OCI-LY3 (cell line): ENCODE measurements around the gene GSTM3.
"Not testable (repeated sequence)": the region's sequence is repeated elsewhere in the genome, so short reads cannot be mapped to it uniquely, and the experiment has no call there.

Experiments used
- H2AFZ ChIP-seq: fragments of 200-600, 300-600 bp; shearing (Covaris generic); 2 replicates; pipeline ENCODE4 v1.6.0; 2014; ENCODE audit warnings: antibody characterized with exemption, low read depth, low read length
- H3K27ac ChIP-seq: fragments of 200-600, 300-600 bp; sonication (generic); 2 replicates; pipeline ENCODE4 v1.5.1; 2014; ENCODE audit warnings: mild to moderate bottlenecking, low read length, moderate library complexity, mixed read lengths
- H3K27me3 ChIP-seq: fragments of 200-600, 300-600 bp; sonication (generic); 2 replicates; pipeline ENCODE4 v1.6.1; 2014; ENCODE audit warnings: low read depth, low read length, mixed read lengths
- H3K36me3 ChIP-seq: fragments of 200-600, 300-600 bp; sonication (generic); replicated peaks from 2 replicates; pipeline ENCODE3; 2014; ENCODE audit warnings: low read depth, low read length, mixed read lengths
- H3K4me1 ChIP-seq: fragments of 300-600, 200-600 bp; sonication (generic); 2 replicates; pipeline ENCODE4 v1.6.1; 2014; ENCODE audit warnings: low read length, mixed read lengths
- H3K4me2 ChIP-seq: fragments of 200-600, 300-600 bp; sonication (generic); 2 replicates; pipeline ENCODE4 v1.6.1; 2014; ENCODE audit warnings: low read length, mixed read lengths
- H3K4me3 ChIP-seq: fragments of 300-600, 200-600 bp; sonication (generic); 2 replicates; pipeline ENCODE4 v1.5.1; 2014; ENCODE audit warnings: antibody characterized with exemption, mild to moderate bottlenecking, low read length, moderate library complexity
- H3K79me2 ChIP-seq: fragments of 300-600, 200-600 bp; shearing (Covaris generic); 2 replicates; pipeline ENCODE4 v1.6.1; 2014; ENCODE audit warnings: mild to moderate bottlenecking, low read length, mixed read lengths
- H3K9ac ChIP-seq: fragments of 300-600, 200-600 bp; shearing (Covaris generic); 2 replicates; pipeline ENCODE4 v1.6.0; 2014; ENCODE audit warnings: mild to moderate bottlenecking, low read length, moderate library complexity
- H3K9me3 ChIP-seq: fragments of 200-600, 300-600 bp; shearing (Covaris generic); 2 replicates; pipeline ENCODE4 v1.6.1; 2014; ENCODE audit warnings: low read length, mixed read lengths; ENCODE audit not compliant: insufficient read depth
- H4K20me1 ChIP-seq: fragments of 200-600, 300-600 bp; sonication (generic); 2 replicates; pipeline ENCODE4 v1.6.1; 2016; ENCODE audit warnings: low read length, mixed read lengths; ENCODE audit not compliant: insufficient read depth
- EZH2phosphoT487 ChIP-seq: fragments of 200-600 bp; shearing (Covaris generic); IDR thresholded peaks from 2 replicates; pipeline ENCODE4 v1.6.1; 2018; ENCODE audit warnings: antibody characterized with exemption, mixed run types, low read depth
- TF ChIP-seq, protein P1 (sequence below): fragments of 200-600, 300-600 bp; sonication (generic); IDR thresholded peaks from 2 replicates; pipeline ENCODE4 v1.5.1; 2014; ENCODE audit warnings: antibody characterized with exemption, low read length, low read depth

GSTM3 gene

DNA sequence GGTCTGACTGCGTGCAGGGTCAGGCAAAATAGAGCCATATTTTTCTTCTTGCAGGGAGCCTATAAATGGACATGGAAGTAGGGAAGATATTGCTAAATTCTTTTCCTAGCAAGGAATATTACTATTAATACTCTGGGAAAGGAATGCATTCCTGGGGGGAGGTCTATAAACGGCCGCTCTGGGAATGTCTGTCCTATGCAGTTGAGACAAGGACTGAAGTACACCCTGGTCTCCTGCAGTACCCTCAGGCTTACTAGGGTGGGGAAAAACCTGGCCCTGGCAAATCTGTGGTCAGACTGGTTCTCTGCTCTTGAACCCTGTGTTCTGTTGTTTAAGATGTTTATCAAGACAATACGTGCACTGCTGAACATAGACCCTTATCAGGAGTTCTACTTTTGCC, 31.9 kb downstream of the GSTM3 start:
- not testable (repeated sequence) for H3K4me2 ChIP-seq

DNA sequence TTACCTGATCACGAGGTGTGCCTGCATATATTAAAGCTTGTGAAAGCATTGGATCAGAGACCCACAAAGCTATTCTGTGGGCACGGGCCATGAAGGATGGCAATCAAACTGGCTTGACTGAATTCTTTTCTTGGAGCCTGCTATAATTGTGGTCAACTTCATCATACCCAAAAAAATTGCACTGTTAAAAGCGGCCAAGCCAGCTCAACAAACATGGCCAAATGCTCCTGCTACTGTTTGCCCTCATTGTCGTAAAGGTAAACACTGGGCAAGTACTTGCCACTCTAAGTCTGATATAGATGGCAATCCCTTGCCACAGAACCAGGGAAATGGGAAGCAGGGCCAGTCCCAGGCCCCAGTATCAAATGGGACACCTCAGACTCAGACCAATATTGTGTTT, 35.4 kb downstream of the GSTM3 start:
- TF ChIP-seq, protein P1, sequence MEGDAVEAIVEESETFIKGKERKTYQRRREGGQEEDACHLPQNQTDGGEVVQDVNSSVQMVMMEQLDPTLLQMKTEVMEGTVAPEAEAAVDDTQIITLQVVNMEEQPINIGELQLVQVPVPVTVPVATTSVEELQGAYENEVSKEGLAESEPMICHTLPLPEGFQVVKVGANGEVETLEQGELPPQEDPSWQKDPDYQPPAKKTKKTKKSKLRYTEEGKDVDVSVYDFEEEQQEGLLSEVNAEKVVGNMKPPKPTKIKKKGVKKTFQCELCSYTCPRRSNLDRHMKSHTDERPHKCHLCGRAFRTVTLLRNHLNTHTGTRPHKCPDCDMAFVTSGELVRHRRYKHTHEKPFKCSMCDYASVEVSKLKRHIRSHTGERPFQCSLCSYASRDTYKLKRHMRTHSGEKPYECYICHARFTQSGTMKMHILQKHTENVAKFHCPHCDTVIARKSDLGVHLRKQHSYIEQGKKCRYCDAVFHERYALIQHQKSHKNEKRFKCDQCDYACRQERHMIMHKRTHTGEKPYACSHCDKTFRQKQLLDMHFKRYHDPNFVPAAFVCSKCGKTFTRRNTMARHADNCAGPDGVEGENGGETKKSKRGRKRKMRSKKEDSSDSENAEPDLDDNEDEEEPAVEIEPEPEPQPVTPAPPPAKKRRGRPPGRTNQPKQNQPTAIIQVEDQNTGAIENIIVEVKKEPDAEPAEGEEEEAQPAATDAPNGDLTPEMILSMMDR: no peak
- no peak for TF ChIP-seq EZH2phosphoT487
- Histone ChIP-seq H3K36me3 (no peaks in the 10 kb centered on the region), H3K4me2 (no peak overlapping the region), H2AFZ (no peak overlapping the region), H3K9me3 (no peaks in the 10 kb centered on the region), H3K27ac (no peak overlapping the region), H3K9ac (no peak overlapping the region), H4K20me1 (no peaks in the 10 kb centered on the region), H3K4me3 (no peak overlapping the region), H3K4me1 (no peaks in the 10 kb centered on the region), H3K79me2 (no peaks in the 10 kb centered on the region), H3K27me3 (no peaks in the 10 kb centered on the region)

More for the DNA sequence above, 31.9 kb downstream of the GSTM3 start:
- H3K9me3 ChIP-seq, H2AFZ ChIP-seq, H3K79me2 ChIP-seq, H3K9ac ChIP-seq, H3K4me3 ChIP-seq, H4K20me1 ChIP-seq, H3K4me1 ChIP-seq, H3K36me3 ChIP-seq, H3K27me3 ChIP-seq, H3K27ac ChIP-seq: not testable (repeated sequence)

DNA sequence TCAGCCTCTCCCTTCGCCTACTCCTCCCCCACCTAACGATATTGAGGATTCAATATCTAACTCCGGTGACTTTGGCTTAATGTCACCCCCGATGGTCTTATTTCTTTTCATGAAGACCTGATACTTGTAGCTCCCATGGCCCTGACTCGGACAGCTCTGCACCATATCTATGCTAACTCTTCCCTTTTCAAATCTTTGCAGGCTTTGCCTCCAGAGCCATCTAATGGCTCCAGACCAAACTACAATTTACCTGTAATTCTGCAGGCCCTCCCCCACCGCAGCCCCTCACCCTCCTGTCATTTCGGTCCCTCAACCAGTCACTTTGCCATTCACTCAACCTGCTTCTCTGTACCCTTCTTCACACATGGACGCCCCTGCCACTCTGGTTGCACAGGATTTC, 36.7 kb downstream of the GSTM3 start:
- Histone ChIP-seq H3K79me2 (no peaks in the 10 kb centered on the region), H3K27ac (no peak overlapping the region), H3K36me3 (no peaks in the 10 kb centered on the region), H3K4me3 (no peak overlapping the region), H2AFZ (no peak overlapping the region), H3K9ac (no peak overlapping the region), H3K27me3 (no peaks in the 10 kb centered on the region), H3K4me1 (no peaks in the 10 kb centered on the region), H4K20me1 (no peaks in the 10 kb centered on the region), H3K4me2 (no peak overlapping the region), H3K9me3 (no peaks in the 10 kb centered on the region)
- TF ChIP-seq, protein P1: peak; percentile 38
- TF ChIP-seq EZH2phosphoT487: no peak

DNA sequence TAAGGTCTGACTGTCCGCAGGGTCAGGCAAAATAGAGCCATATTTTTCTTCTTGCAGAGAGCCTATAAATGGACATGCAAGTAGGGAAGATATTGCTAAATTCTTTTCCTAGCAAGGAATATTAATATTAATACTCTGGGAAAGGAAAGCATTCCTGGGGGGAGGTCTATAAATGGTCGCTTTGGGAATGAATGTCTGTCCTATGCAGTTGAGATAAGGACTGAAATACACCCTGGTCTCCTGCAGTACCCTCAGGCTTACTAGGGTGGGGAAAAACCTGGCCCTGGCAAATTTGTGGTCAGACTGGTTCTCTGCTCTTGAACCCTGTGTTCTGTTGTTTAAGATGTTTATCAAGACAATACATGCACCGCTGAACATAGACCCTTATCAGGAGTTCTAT, 37.9 kb downstream of the GSTM3 start:
- H3K27me3 ChIP-seq, H3K4me1 ChIP-seq, H3K4me2 ChIP-seq, H3K4me3 ChIP-seq, H4K20me1 ChIP-seq, H3K9me3 ChIP-seq, H3K9ac ChIP-seq, H3K79me2 ChIP-seq, H3K36me3 ChIP-seq, H3K27ac ChIP-seq, H2AFZ ChIP-seq: not testable (repeated sequence)

DNA sequence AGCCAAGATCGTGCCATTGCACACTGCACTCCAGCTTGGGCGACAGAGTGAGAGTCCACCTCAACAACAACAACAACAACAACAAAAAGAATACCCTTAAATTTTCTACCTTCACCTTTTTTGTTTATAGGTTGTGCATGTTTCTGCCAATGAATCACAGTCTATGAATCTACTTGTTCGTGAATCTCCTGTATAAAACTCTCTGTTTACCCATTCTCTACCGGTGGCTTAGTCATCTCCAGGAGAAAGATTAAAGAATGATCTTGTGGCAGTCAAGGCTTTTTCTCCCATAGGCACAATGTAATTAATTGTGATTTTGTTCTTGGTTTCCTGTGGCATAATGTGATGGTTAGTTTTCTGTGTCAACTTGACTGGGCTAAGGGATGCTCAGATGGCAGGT, 43.0 kb downstream of the GSTM3 start:
- not testable (repeated sequence) for H3K4me1 ChIP-seq, H2AFZ ChIP-seq, H3K4me3 ChIP-seq, H3K79me2 ChIP-seq, H4K20me1 ChIP-seq, H3K27me3 ChIP-seq, H3K4me2 ChIP-seq, H3K36me3 ChIP-seq, H3K9ac ChIP-seq, H3K27ac ChIP-seq, H3K9me3 ChIP-seq

DNA sequence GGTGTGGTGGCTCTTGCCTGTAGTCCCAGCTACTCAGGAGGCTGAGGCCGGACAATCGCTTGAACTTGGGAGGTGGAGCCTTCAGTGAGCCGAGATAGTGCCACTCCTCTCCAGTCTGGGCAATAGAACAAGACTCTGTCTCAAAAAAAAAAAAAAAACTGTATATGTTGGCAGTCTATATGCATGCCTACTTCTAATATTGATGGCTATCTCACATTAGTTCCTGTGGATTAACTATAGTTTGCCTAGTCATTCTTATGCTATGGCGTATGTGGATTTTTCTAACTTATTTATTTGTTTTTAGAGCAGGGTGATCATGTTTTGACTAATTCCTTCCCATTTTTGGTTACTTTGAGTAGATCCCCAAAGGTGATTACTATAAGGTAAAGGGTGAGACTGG, 43.8 kb downstream of the GSTM3 start:
- no peaks in the 10 kb centered on the region for H3K79me2 ChIP-seq
- no peak overlapping the region for H3K4me3 ChIP-seq
- TF ChIP-seq EZH2phosphoT487: no peak
- TF ChIP-seq, protein P1: no peak
- no peak overlapping the region for H3K9ac ChIP-seq
- no peak overlapping the region for H3K4me2 ChIP-seq
- H4K20me1 ChIP-seq: no peaks in the 10 kb centered on the region
- H3K4me1 ChIP-seq: no peaks in the 10 kb centered on the region
- no peaks in the 10 kb centered on the region for H3K9me3 ChIP-seq
- no peak overlapping the region for H2AFZ ChIP-seq
- H3K36me3 ChIP-seq: no peaks in the 10 kb centered on the region
- H3K27ac ChIP-seq: no peak overlapping the region
- H3K27me3 ChIP-seq: no peaks in the 10 kb centered on the region

DNA sequence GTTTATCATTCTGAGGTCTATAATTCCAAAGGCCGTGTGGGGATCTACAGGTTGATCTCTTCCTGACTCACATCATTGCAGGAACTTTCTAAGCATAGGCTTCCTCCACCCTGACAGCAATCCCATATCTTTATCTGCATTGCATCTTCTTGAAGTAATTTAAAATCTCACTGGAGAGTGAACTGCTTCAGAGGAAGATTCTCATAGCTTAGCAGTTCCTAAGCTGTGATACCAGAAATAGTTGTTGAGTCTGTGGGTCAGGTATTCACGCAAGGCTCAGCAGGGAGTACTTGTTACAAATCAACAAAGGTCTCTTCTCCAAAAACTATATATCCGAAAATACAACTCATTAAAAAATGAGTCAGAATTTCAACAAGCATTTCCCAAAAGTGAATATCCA, 45.7 kb downstream of the GSTM3 start:
- H3K4me1 ChIP-seq, H3K4me3 ChIP-seq, H3K27me3 ChIP-seq, H3K9me3 ChIP-seq, H3K79me2 ChIP-seq, H3K36me3 ChIP-seq, H4K20me1 ChIP-seq, H2AFZ ChIP-seq, H3K9ac ChIP-seq, H3K4me2 ChIP-seq, H3K27ac ChIP-seq: not testable (repeated sequence)
